ENCODE data around the gene MIPOL1.
A peak's percentile ranks its signal among the peaks of the same experiment; 100 is the strongest.
"Not testable (repeated sequence)": the region's sequence is repeated elsewhere in the genome, so short reads cannot be mapped to it uniquely, and the experiment has no call there.

Gene MIPOL1

DNA sequence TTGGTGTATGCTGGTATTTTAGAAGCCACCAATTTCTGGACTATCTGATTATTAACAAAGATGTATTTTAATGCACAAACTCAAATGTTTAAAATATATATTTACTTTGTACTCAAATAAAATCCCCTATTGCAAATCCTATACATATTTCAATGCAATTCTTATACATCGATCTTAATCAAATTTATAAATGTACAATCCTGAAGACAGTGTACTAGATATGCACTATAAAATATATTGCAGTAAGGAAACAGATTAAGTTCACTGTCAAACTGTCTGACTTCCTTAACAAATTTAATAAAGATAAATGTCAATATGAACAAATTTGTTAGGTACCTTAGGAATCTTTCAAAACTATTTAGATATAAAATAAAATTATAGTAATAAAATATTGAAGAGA lies 353.4 kb downstream of the MIPOL1 start:
- Mint-ChIP-seq H3K27me3 (ENCODE audit: low read depth, poor library complexity) (no peaks in the 10 kb centered on the region), H3K4me1 (peaks cover 7% of the 10 kb centered on the region), H3K27ac (no peak overlapping the region), H3K4me3 (no peak overlapping the region), H3K9me3 (peaks cover 28% of the 10 kb centered on the region), H3K36me3 (ENCODE audit: low read depth) (peaks cover 21% of the 10 kb centered on the region)
- no peak for DNase-seq
- TF ChIP-seq, protein P1, sequence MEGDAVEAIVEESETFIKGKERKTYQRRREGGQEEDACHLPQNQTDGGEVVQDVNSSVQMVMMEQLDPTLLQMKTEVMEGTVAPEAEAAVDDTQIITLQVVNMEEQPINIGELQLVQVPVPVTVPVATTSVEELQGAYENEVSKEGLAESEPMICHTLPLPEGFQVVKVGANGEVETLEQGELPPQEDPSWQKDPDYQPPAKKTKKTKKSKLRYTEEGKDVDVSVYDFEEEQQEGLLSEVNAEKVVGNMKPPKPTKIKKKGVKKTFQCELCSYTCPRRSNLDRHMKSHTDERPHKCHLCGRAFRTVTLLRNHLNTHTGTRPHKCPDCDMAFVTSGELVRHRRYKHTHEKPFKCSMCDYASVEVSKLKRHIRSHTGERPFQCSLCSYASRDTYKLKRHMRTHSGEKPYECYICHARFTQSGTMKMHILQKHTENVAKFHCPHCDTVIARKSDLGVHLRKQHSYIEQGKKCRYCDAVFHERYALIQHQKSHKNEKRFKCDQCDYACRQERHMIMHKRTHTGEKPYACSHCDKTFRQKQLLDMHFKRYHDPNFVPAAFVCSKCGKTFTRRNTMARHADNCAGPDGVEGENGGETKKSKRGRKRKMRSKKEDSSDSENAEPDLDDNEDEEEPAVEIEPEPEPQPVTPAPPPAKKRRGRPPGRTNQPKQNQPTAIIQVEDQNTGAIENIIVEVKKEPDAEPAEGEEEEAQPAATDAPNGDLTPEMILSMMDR (IDR thresholded peaks at IDR 0.05) = no peak

GRCh38 chr14:37553935-37554550 lies 356.3 kb downstream of the MIPOL1 start:
- Mint-ChIP-seq H3K4me3 (no peak overlapping the region), H3K9me3 (peaks cover 45% of the 10 kb centered on the region), H3K27me3 (ENCODE audit: low read depth, poor library complexity) (no peaks in the 10 kb centered on the region), H3K27ac (no peak overlapping the region), H3K36me3 (ENCODE audit: low read depth) (peaks cover 38% of the 10 kb centered on the region), H3K4me1 (no peaks in the 10 kb centered on the region)
- TF ChIP-seq, protein P1 (IDR thresholded peaks at IDR 0.05) = no peak
- DNase-seq = no peak

- DNase-seq; H3K27ac Mint-ChIP-seq; H3K4me3 Mint-ChIP-seq; H3K27me3 Mint-ChIP-seq (ENCODE audit: low read depth, poor library complexity); H3K4me1 Mint-ChIP-seq: not testable (repeated sequence)
- peaks cover 45% of the 10 kb centered on the region for H3K9me3 Mint-ChIP-seq
- peaks cover 38% of the 10 kb centered on the region for H3K36me3 Mint-ChIP-seq (ENCODE audit: low read depth)
Measured at GRCh38 chr14:37555596-37555995, 357.9 kb downstream of the MIPOL1 start.

DNA sequence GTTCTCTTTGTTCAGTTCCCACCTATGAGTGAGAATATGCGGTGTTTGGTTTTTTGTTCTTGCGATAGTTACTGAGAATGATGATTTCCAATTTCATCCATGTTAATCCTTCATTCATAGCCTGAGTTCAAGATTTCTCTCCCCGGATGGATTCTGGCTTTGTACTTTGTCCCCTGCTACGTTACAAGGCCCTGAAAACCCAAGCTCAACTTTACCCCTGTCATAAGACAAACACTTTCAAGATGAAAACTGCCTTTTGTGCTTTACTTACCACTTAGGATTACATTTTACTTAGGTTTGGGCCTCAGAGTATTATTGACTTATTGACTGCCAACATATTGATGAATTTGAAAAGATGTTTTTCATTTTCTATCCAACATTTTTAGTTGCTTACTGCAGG lies 361.0 kb downstream of the MIPOL1 start:
- H3K4me1 Mint-ChIP-seq = no peaks in the 10 kb centered on the region
- no peak for DNase-seq
- H3K9me3 Mint-ChIP-seq = peaks cover 25% of the 10 kb centered on the region
- peaks cover 24% of the 10 kb centered on the region for H3K36me3 Mint-ChIP-seq (ENCODE audit: low read depth)
- H3K27me3 Mint-ChIP-seq (ENCODE audit: low read depth, poor library complexity) = no peaks in the 10 kb centered on the region
- TF ChIP-seq, protein P1 (IDR thresholded peaks at IDR 0.05) = no peak
- peak overlapping the region; percentile 21 for H3K27ac Mint-ChIP-seq
- H3K4me3 Mint-ChIP-seq = no peak overlapping the region

DNA sequence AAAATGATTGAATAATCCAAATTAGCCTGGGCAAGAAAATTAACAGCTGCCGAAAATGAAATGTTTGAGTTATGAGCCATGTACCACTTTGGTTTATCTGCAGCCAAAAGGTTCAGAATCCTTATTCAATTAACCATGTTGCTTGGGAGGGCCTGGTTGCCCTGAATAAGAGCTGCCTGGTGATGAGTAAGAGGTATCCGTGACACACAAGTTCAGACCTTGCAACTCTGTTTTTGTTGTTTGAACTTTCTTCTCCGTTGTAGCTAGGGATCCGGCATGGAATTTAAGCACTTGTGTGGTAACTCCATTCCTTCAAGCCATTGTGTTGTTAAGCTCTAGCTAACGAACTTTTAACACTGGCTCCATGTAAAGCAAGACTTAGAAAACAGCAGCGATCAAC lies 361.6 kb downstream of the MIPOL1 start:
- no peak for DNase-seq
- Mint-ChIP-seq H3K27me3 (ENCODE audit: low read depth, poor library complexity) (no peaks in the 10 kb centered on the region), H3K9me3 (peaks cover 18% of the 10 kb centered on the region), H3K4me1 (no peaks in the 10 kb centered on the region), H3K4me3 (no peak overlapping the region), H3K36me3 (ENCODE audit: low read depth) (peaks cover 17% of the 10 kb centered on the region), H3K27ac (no peak overlapping the region)
- TF ChIP-seq, protein P1 (IDR thresholded peaks at IDR 0.05) = no peak

- no peak overlapping the region for H3K27ac Mint-ChIP-seq
- no peak overlapping the region for H3K4me3 Mint-ChIP-seq
- no peaks in the 10 kb centered on the region for H3K36me3 Mint-ChIP-seq (ENCODE audit: low read depth)
- DNase-seq = no peak
- peaks cover 4% of the 10 kb centered on the region for H3K4me1 Mint-ChIP-seq
- H3K27me3 Mint-ChIP-seq (ENCODE audit: low read depth, poor library complexity) = no peaks in the 10 kb centered on the region
- H3K9me3 Mint-ChIP-seq = no peaks in the 10 kb centered on the region
- TF ChIP-seq, protein P1 (IDR thresholded peaks at IDR 0.05) = no peak
Measured at GRCh38 chr14:37563189-37563588, 365.5 kb downstream of the MIPOL1 start.
